HepG2 (cell line): ENCODE data around the gene UTP3. TPM values are rescaled to one million over a fixed set of nuclear protein-coding genes. Genes with fewer than 3 reads are reported as not detected.

Experiments
- GATAD1 ChIP-seq: IDR thresholded peaks from 2 replicates; pipeline ENCODE4 v1.6.1; 2016; ENCODE audit warnings: missing genetic modification reagents, missing compliant biosample characterization
- KDM4B ChIP-seq: sonication (generic); formaldehyde crosslinking; IDR thresholded peaks from 2 replicates; pipeline ENCODE4 v1.4.0; 2020; ENCODE audit warnings: missing genetic modification reagents
- PPARG ChIP-seq: conservative IDR thresholded peaks from 2 replicates; pipeline ENCODE4 v1.6.1; 2016; ENCODE audit warnings: missing biosample characterization, missing genetic modification reagents
- SAFB2 ChIP-seq: sonication (generic); formaldehyde crosslinking; IDR thresholded peaks from 2 replicates; pipeline ENCODE4 v1.5.1; 2020; ENCODE audit warnings: missing genetic modification reagents, low read depth, mild to moderate bottlenecking, borderline replicate concordance
- SOX6 ChIP-seq, 2 experiments: fragments of 450-650 bp in 1 of 2; sonication (generic) in 1 of 2; formaldehyde crosslinking in 1 of 2; IDR thresholded peaks; 2 replicates each; pipeline versions ENCODE4 v1.4.0 to v1.6.1; 2017 to 2020; ENCODE audit warnings: antibody characterized with exemption in 1 of 2, mild to moderate bottlenecking in 1 of 2, missing genetic modification reagents in 1 of 2
- ZNF329 ChIP-seq: sonication (generic); formaldehyde crosslinking; IDR thresholded peaks from 2 replicates; pipeline ENCODE4 v1.9.0; 2021; ENCODE audit warnings: low read depth, mild to moderate bottlenecking, missing genetic modification reagents
- polyA plus RNA-seq, 8 experiments: library from polyadenylated mRNA; depleted of rRNA in 3 of 8; stranded (reverse) in 7 of 8; unstranded in 1 of 8; fragments of >200 nt; fragmentation: Illumina TruSeq in 4 of 8; extraction: Trizol in 4 of 8; gene quantifications; 2 replicates each; pipeline versions ENCODE4 v1.2.1 to v1.2.3, GENCODE V29; 2011 to 2016; ENCODE audit warnings: low read depth in 4 of 8, missing spikeins in 1 of 8, mixed read lengths in 1 of 8; ENCODE audit not compliant: insufficient read depth in 1 of 8
- total RNA-seq, 5 experiments: library from RNA; depleted of rRNA; stranded (reverse); fragments of >200 nt; fragmentation: Illumina TruSeq; extraction: Trizol; gene quantifications; 2 replicates each; pipeline ENCODE4 v1.2.3, GENCODE V29; 2016; ENCODE audit warnings: low read depth in 1 of 5
- TF ChIP-seq, protein P1 (sequence below): sonication (generic); formaldehyde crosslinking; IDR thresholded peaks from 2 replicates; pipeline ENCODE4 v1.8.0; 2022; ENCODE audit warnings: mild to moderate bottlenecking, missing genetic modification reagents
- TF ChIP-seq, protein P2 (sequence below): sonication (generic); formaldehyde crosslinking; IDR thresholded peaks from 2 replicates; pipeline ENCODE4 v1.8.1; 2023; ENCODE audit warnings: missing genetic modification reagents, inconsistent platforms, borderline replicate concordance
- TF ChIP-seq, protein P3 (sequence below): sonication (generic); formaldehyde crosslinking; IDR thresholded peaks from one replicate; pipeline ENCODE4 v1.5.1; 2020; ENCODE audit warnings: mild to moderate bottlenecking, missing genetic modification reagents; ENCODE audit errors: not compliant biosample characterization

UTP3 gene
- total and polyA plus RNA-seq, 2 of the 13 experiments (the other 11 are each of a cell fraction or from before 2014, with no cell fraction given), result 6.9 to 19.5 TPM

DNA sequence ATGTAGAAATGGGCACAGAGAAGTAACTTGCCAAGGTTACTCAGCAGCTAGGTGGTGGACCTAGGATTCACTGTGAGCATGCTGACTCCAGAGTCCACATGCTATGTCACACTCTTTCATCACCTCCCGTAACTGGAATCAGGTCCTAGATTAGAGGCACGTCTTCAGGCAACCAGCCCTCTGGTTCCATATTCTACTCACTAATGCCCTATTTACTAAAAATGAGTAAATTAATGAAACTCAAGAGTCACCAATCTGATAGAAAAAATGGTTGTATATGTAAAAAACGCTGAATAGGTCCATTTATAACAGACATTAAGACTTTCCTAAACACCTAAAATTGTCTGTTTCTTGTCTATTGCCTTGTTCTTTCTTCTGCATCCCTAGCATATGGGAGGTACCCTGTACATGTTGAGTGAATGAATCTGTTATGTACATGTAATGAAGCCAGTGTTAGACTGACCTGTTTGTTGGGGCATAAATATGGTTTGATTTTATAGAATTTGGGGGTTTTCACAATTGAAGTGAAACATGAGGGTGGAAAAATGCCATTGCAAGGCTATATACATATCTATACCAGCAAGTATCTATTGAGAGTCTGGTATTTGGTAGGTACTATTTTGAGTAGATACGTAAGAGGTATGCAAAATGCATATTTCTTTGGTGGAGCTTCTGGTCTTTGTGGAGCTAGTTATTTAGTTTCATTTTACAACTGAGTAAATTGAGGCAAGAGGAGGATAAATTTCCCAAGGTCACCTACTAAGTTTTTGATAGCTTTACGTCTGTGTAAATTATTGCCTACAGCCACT lies 26.0 kb downstream of the UTP3 start (continued):
- TF ChIP-seq, protein P1, sequence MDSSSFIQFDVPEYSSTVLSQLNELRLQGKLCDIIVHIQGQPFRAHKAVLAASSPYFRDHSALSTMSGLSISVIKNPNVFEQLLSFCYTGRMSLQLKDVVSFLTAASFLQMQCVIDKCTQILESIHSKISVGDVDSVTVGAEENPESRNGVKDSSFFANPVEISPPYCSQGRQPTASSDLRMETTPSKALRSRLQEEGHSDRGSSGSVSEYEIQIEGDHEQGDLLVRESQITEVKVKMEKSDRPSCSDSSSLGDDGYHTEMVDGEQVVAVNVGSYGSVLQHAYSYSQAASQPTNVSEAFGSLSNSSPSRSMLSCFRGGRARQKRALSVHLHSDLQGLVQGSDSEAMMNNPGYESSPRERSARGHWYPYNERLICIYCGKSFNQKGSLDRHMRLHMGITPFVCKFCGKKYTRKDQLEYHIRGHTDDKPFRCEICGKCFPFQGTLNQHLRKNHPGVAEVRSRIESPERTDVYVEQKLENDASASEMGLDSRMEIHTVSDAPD (CRISPR knock-in tag), result no peak
- no peak for TF ChIP-seq KDM4B (CRISPR knock-in tag)
- TF ChIP-seq, protein P2, sequence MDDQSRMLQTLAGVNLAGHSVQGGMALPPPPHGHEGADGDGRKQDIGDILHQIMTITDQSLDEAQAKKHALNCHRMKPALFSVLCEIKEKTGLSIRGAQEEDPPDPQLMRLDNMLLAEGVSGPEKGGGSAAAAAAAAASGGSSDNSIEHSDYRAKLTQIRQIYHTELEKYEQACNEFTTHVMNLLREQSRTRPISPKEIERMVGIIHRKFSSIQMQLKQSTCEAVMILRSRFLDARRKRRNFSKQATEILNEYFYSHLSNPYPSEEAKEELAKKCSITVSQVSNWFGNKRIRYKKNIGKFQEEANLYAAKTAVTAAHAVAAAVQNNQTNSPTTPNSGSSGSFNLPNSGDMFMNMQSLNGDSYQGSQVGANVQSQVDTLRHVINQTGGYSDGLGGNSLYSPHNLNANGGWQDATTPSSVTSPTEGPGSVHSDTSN (CRISPR knock-in tag), result no peak
- TF ChIP-seq, protein P3, sequence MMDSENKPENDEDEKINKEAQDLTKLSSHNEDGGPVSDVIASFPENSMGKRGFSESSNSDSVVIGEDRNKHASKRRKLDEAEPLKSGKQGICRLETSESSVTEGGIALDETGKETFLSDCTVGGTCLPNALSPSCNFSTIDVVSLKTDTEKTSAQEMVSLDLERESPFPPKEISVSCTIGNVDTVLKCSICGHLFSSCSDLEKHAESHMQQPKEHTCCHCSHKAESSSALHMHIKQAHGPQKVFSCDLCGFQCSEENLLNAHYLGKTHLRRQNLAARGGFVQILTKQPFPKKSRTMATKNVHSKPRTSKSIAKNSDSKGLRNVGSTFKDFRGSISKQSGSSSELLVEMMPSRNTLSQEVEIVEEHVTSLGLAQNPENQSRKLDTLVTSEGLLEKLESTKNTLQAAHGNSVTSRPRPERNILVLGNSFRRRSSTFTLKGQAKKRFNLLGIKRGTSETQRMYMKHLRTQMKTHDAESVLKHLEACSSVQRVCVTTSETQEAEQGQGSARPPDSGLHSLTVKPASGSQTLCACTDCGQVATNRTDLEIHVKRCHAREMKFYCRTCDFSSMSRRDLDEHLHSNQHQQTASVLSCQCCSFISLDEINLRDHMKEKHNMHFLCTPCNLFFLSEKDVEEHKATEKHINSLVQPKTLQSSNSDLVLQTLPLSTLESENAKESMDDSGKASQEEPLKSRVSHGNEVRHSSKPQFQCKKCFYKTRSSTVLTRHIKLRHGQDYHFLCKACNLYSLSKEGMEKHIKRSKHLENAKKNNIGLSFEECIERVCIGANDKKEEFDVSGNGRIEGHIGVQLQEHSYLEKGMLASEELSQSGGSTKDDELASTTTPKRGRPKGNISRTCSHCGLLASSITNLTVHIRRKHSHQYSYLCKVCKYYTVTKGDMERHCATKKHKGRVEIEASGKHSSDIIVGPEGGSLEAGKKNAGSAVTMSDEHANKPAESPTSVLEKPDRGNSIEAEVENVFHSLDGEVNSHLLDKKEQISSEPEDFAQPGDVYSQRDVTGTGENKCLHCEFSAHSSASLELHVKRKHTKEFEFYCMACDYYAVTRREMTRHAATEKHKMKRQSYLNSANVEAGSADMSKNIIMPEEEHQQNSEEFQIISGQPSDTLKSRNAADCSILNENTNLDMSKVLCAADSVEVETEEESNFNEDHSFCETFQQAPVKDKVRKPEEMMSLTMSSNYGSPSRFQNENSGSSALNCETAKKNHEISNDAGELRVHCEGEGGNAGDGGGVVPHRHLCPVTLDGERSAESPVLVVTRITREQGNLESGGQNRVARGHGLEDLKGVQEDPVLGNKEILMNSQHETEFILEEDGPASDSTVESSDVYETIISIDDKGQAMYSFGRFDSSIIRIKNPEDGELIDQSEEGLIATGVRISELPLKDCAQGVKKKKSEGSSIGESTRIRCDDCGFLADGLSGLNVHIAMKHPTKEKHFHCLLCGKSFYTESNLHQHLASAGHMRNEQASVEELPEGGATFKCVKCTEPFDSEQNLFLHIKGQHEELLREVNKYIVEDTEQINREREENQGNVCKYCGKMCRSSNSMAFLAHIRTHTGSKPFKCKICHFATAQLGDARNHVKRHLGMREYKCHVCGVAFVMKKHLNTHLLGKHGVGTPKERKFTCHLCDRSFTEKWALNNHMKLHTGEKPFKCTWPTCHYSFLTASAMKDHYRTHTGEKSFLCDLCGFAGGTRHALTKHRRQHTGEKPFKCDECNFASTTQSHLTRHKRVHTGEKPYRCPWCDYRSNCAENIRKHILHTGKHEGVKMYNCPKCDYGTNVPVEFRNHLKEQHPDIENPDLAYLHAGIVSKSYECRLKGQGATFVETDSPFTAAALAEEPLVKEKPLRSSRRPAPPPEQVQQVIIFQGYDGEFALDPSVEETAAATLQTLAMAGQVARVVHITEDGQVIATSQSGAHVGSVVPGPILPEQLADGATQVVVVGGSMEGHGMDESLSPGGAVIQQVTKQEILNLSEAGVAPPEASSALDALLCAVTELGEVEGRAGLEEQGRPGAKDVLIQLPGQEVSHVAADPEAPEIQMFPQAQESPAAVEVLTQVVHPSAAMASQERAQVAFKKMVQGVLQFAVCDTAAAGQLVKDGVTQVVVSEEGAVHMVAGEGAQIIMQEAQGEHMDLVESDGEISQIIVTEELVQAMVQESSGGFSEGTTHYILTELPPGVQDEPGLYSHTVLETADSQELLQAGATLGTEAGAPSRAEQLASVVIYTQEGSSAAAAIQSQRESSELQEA, result no peak
- TF ChIP-seq ZNF329 (CRISPR knock-in tag), result no peak
- TF ChIP-seq SAFB2 (CRISPR knock-in tag), result no peak
- no peak for TF ChIP-seq PPARG
- TF ChIP-seq SOX6 (IDR thresholded peaks at IDR 0.05), result no peak
- no peak for TF ChIP-seq SOX6 (CRISPR knock-in tag; IDR thresholded peaks at IDR 0.05)
- no peak for TF ChIP-seq GATAD1 (CRISPR knock-in tag)
